GM10847 (cell line): ENCODE results near the gene FKBP5.

Source experiments
- POLR2A ChIP-seq: IDR thresholded peaks from 2 replicates; pipeline ENCODE4 v1.6.1; 2011; ENCODE audit not compliant: insufficient read length; ENCODE audit errors: extremely low read depth

The FKBP5 gene

DNA sequence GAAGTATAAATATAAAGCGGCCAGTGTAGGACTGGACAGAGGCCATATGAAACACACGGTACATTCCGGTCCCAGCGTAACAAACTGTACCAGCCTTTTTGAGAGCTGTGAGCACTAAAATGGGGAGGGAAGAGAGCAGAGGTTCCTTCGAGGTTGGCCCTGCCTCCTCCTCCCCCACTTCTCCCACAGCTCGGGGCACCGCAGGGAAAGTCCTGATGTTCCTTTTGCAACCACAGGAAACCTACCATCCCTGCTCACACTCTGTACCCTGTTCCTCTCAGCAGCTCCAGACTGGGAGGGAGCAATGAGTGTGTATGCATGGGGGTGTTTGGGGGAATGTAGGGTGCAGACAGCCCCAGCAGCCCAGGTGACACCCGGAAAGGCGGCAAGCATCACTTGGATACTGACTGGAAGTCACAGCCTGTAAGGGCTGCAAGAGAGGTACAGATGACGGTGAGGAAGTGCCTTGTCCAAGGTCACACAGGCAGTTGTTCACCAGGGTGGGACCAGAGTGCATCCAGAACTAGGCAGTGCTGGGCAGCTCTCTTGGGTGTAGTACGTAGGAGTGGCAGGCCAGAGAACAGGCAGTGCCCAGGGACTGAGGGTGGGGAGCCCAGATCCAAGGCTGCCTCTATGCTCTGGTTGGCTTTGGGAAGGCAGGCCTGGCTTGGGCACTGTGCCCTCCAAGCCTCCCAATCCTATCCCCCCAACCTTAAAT, 37.2 kb upstream of the FKBP5 start:
- no peak for TF ChIP-seq POLR2A

DNA sequence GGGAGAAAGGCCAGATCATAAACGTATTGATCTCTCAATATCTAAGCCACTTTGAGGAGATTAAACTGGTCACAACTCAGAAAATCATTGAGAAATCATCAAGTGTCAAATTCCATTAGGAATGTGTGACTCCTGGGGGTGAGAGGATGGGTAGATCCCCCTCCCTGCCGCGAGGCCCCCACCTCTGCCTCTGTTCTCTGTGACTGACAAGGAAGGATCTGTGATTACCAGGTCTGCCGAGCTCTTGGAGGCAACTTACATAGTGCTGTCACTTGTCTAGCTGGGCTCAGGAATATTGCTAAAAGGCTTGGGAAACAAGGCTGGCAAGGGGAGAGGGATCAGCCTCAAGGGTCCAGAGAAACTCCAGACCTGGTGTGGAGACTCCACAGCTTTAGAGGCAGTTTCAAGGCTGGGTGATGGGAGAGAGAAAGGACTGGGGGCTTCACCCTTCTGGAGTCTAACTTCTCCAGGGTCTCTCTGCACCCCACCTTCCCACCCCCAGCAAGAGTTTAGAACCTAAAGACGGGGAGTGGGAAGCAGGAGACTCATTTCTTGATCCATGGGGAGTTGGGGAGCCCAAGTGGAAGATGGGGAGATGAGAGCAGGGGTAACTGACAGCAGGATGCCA, 36.5 kb upstream of the FKBP5 start:
- no peak for TF ChIP-seq POLR2A

DNA sequence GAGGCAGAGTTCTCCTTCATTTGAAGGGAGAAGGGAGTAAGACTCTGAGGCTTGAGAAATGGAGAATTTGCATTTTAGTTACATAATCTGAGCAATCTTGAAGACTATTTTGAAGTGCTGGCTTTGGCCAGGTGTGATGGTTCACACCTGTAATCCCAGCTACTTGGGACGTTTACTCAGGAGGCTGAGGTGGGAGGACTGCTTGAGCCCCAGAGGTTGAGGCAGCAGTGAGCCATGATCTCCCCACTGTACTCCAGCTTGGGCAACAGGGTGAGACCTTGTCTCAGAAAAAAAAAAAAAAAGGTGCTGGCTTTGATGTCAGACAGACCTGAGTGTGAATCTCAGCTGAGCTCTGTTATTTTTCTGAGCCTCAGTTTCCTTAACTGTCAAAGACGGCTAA, 35.8 kb upstream of the FKBP5 start:
- TF ChIP-seq POLR2A = no peak

DNA sequence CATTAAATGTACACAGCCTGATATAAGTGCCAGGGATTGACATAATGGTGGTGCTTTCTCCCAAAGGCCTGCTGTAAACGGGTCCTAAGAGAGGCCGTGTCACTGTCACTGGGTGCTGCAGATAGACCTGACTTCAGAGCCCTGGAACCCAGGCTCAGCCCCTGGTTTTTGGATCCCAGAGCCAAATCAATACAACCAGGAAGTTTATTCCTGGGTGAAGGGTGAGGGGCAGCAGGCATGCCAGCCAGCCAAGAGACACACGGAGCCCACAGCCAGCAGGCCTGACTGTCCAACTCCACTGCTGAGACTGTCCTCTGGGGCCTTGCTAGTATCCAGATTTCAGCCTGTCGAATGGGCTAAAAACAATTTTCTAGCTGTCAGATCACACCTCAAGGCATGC, 35.3 kb upstream of the FKBP5 start:
- TF ChIP-seq POLR2A = no peak

DNA sequence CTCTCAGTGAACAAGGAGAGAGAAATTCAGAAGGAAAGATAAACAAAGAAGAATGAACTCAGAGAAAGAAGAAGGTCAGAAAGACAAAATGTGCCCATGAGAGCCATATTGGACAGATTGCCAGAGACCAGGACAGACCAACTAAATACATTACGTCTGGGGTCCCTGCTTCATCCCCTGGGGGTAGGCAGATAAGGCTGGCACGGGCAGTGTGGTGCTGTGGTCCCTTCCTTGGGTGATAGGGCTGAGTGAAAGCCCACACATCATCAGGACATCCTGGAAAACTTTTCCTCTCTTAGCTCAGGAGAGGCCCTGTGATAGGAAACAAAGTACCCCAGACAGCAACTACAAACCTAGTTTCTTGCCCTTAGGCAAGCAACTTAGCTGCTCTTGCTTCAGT, 34.9 kb upstream of the FKBP5 start:
- TF ChIP-seq POLR2A = no peak

DNA sequence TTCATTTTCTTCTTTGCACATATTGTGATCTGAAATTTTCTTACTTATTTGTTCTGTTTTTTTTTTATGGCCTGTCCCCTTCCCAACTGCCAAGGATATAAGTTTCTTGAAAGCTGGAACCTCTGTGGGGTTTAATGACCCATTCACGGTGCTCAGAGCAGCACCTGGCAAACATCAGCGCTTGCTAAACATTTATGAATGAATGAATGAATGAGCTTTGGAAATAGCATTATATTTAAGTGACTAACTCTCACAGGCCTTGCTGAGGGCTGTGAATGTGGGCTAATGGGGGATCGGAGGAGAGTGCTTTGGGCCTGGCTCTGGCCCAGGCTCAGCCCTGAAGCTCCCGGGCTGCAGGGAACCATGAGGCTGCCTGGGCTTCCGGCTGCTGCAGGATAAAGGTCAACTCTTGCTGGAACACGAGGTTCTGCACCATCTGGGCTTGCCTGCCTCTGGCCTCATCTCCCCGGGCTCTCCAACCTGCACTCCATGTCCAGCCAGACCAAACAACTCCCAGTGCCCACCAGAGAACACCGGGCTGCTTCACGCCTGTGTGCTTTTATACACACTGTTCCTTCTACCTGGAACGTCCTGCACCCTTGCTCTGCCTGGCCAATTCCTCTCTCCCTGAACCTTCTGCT, 33.5 kb upstream of the FKBP5 start:
- no peak for TF ChIP-seq POLR2A

DNA sequence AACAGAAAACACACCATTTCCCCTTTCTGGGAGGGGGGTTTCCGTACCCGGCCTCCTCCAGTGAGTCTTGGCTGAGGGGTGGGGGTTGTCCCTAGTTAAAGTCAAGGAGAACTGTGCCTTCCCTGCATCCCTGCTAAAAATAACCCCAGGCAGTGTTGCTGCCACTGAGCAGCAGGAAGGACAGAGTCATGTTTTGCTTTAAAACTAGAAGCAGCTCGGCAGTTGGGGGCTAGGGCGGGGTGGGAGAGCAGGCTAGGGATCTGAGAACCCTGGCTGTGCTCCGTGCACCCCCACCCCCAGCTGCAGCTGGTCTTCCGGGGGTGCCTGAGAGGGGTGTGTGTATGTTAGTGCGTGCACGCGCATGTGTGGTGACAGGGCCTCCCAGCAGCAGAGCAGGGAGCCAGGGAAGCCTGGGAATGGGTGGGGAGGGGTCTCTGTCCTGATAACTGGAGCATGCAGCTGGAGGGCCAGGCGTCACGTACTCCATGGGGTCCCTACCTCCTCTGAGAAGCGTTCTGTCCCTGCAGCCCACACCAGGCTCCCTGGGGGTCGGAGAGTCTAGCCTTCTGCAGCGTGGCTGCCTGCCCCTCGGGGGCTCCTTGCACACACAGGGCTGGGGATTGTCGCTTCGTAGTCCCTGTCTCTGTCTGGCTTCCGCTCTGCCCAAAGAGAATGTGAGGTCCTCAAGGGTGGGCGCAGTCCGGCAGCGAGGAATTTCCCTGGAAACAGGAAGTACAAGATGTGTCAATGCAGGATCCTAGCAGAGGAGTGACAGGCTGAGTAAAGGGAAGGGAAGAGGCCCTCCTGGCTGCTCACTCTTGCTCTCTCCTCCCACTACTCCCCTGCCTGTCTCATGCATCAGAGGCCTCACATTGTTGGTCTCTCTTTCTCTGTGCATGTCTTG, 31.4 kb upstream of the FKBP5 start:
- TF ChIP-seq POLR2A = peak; percentile 13

DNA sequence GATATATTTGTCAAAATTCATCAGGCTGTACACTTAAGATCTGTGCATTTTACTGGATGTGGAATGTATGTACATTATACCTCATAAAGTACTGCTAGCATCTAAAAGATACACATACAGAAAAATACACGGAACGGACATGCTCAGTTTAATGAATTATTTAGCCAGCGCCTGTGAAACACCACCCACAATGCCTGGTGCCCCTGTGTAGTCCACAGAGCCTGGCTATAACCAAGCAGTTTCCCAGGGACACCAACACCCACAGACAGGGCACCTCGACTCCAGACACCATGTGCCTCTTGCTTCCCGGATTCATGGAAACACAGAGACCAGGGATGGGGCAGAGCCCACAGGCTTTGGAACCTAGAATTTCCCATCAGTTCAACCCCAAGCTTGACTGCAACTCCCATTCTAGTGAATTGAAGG, 30.7 kb upstream of the FKBP5 start:
- TF ChIP-seq POLR2A = no peak

DNA sequence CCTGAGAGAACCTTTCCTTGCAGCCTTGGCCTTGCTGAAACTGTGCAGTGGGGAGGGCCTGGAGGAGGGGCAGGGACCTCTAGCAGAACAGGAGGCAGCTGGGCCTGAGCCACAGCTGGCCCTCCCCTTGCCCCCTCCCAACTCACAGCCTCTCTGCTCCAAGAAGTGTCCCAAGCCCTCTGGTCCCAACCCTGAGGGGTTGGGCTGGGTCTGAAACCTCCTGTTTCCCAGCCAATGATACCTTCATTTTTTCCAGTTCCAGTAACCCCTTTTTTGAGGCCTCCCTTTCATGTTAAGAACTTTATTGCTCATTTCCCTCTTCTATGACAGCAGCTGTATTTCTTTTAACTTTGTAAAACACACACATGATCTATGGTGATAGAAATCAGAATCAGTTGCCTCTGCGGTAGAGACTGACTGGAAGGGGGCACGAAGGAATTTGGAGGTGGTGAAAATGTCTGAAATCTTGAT, 30.2 kb upstream of the FKBP5 start:
- TF ChIP-seq POLR2A = no peak

DNA sequence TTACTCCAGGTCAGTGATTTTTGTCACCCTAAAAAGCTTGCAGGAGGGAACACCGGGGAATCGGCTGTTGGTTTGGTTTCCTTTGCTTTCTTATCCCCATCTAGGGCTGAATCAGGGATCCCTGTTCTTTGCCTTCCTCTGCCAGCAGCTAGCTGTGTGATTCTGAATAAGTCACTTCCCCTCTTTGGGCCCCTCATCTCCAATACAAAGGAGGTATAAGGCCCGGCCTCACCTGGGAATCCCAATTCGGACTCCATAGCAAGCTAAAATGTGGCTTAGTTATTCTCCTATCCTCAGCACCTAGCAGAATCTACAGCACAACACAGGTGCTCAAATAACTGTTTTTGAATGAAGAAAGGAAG, 29.6 kb upstream of the FKBP5 start:
- no peak for TF ChIP-seq POLR2A

DNA sequence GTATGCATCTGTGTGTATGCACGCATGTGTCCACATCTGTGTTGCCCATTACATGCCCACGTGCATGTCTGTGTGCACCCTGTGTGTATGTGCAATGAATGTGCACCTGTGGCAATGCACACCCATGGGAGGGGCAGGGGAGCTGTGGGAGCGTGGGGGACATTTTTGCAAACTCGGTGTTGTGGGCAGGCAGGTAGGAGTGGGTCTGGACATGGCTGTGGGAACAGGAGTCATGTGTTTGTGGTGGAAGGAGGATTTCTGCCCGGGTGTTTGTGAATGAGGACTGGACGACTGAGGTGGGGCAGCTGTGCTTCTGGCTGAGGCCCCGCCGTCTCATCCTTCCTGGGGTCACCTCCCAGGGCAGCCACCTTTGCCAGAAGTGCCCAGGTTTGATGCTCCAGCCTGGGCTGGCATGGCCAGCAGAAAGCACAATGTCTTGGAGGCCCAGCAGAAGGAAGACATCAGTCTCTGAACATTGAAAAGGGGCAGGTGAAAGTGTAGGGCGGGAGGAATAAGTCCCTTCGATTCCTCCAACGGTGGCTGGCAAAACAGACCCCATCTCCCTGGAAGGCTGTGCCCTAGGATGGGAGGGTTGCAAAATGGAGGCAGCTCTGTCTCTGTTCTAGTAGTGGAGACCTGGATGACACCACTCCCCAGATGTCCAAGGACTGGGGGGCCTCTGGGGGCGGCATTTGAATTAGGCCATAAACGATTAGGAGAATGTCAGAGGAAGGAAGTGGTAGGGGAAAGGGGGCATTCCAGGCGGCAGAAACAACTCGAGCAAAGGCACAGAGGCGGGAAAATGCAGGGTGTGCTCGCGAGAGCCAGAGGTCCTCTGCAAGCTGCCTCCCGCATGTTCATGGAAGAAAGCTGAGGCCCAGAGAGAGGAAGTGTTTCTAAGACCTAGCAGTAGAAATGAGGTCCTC, 29.0 kb upstream of the FKBP5 start:
- no peak for TF ChIP-seq POLR2A

DNA sequence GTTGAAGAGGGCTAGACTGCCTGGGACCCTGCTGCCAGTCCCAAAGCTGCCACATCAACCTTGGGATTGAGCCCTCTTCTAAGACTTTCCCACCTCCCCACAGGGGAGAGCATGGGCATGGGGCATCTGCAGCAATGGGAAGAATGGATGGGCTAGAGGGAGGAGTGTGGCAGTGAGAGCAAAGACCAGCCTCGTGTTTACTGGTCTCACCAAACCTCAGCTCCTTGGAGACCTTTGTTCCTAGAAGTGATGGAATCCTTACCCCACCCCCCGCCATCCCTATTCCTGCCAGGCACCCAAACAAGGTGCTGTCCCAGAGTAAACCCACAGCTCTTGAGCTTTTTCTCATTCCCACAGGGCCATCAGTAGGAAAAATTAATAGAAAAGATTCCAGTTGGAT, 28.1 kb upstream of the FKBP5 start:
- TF ChIP-seq POLR2A = no peak

DNA sequence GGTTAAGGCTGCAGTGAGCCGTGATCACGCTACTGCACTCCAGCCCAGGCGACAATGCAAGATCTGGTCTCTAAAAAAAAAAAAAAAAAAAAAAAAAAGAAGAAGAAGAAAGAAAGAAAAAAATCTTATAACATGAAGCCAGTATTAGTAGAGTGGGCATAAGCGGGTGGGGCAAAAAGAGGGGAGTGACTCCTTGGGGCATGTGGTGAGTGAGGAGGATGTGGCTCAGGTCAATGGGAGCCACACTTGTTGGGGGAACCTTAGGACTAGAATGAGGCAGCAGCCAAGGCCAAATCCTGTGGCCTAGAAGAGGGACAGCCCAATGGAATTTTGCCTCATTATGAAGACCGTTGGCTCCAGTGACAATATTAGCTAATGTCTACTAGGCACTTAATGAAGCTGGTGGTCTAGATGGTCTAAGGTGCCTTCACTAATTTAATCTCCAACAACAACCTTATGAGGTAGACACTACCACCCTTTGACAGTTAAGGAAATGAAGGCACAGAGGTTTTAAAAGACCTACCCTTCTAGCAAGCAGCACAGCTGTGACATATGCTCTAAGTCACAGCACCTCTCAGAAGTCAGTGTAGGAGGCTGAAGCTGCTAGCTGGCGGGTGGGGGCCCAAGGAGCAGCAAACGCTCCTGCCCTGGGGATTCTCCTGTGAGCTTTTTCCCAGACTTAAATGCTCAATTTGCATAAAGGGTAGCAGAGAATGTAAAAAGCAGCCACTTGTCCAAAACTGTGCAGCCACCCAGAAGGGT, 24.5 kb upstream of the FKBP5 start:
- no peak for TF ChIP-seq POLR2A

DNA sequence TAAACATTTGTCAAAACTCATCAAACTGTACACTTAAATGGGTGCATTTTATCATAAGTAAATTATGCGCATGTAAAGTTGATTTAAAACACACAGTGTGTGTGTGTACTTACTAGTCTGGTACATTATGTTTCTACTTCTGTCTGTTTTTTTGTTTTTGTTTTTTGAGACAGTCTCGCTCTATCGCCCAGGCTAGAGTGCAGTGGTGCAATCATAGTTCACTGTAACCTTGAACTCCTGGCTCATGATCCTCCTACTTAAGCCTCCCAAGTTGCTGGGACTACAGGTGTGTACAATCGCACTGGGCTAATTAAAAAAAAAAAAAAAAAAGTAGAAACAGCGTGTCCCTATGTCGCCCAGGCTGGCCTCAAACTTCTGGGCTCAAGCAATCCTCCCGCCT, 23.0 kb upstream of the FKBP5 start:
- TF ChIP-seq POLR2A = no peak
